ENCODE measurements around the gene AIFM1. TPM values are rescaled to one million over a fixed set of nuclear protein-coding genes. Genes with fewer than 3 reads are reported as not detected.
A peak's percentile ranks its signal among the peaks of the same experiment; 100 is the strongest.

AIFM1 gene
- total RNA-seq, 1 donor from 2014 or later: 29.1 TPM

- Mint-ChIP-seq H3K27ac (ENCODE audit: unreplicated experiment) (no peak overlapping the region), H3K27me3 (ENCODE audit: unreplicated experiment) (peaks cover 3% of the 10 kb centered on the region), H3K9me3 (ENCODE audit: unreplicated experiment) (peaks cover 3% of the 10 kb centered on the region), H3K4me1 (ENCODE audit: low read depth, unreplicated experiment) (peaks cover 3% of the 10 kb centered on the region), H3K4me3 (ENCODE audit: unreplicated experiment) (no peak overlapping the region), H3K36me3 (ENCODE audit: unreplicated experiment) (no peaks in the 10 kb centered on the region)
- DNase-seq: no peak
- TF ChIP-seq CTCF (IDR thresholded peaks at IDR 0.05; ENCODE audit: partially characterized antibody, unreplicated experiment): no peak
Measured at GRCh38 chrX:130176942-130177341, 11.3 kb upstream of the AIFM1 start.

DNA sequence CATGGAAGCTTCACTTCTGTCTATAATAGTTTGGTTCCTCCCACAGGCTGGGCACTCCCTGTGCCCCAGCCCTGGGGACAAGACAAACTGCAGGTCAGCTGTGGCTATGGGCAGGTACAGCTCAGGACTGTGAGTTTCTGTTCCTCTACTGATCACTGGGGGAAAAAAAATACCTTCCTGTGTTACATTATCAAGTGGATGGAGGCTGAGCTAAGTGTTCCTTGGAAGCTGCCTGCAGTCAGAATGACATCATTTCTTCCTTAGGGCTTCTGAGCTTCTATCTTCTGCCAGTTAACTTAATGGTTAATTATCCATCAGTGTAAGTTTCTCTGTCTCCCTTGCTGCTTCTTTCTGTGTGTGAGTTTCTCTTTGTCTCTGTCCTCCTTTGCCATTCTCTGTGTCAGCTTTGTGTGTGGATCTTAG, 10.7 kb upstream of the AIFM1 start:
- H3K27ac Mint-ChIP-seq (ENCODE audit: unreplicated experiment): no peak overlapping the region
- H3K27me3 Mint-ChIP-seq (ENCODE audit: unreplicated experiment): peaks cover 3% of the 10 kb centered on the region
- H3K4me1 Mint-ChIP-seq (ENCODE audit: low read depth, unreplicated experiment): peaks cover 3% of the 10 kb centered on the region
- no peak for DNase-seq
- TF ChIP-seq CTCF (IDR thresholded peaks at IDR 0.05; ENCODE audit: partially characterized antibody, unreplicated experiment): no peak
- no peak overlapping the region for H3K4me3 Mint-ChIP-seq (ENCODE audit: unreplicated experiment)
- peaks cover 3% of the 10 kb centered on the region for H3K9me3 Mint-ChIP-seq (ENCODE audit: unreplicated experiment)
- H3K36me3 Mint-ChIP-seq (ENCODE audit: unreplicated experiment): no peaks in the 10 kb centered on the region

DNA sequence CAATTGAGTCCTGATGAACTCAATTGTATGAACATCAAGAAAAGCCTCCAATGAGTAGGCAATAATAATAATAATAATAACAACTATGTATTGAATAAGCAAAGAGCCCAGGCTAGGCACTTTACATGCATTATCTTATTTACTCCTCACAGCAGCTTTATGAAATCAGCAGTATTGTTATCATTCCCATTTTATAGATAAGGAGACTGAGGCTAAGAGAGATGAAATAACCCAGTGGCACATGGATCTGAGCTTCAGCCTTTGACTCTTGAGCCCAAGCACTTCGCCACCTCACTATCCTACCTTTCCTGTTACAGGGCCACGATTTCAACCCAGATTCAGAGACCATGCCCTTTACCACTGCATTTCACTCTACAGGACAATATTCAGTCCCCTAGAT, 9.3 kb upstream of the AIFM1 start:
- Mint-ChIP-seq H3K9me3 (ENCODE audit: unreplicated experiment) (peaks cover 3% of the 10 kb centered on the region), H3K27ac (ENCODE audit: unreplicated experiment) (no peak overlapping the region), H3K36me3 (ENCODE audit: unreplicated experiment) (no peaks in the 10 kb centered on the region), H3K4me3 (ENCODE audit: unreplicated experiment) (no peak overlapping the region), H3K27me3 (ENCODE audit: unreplicated experiment) (peaks cover 2% of the 10 kb centered on the region), H3K4me1 (ENCODE audit: low read depth, unreplicated experiment) (peaks cover 7% of the 10 kb centered on the region)
- no peak for TF ChIP-seq CTCF (IDR thresholded peaks at IDR 0.05; ENCODE audit: partially characterized antibody, unreplicated experiment)
- DNase-seq: no peak

DNA sequence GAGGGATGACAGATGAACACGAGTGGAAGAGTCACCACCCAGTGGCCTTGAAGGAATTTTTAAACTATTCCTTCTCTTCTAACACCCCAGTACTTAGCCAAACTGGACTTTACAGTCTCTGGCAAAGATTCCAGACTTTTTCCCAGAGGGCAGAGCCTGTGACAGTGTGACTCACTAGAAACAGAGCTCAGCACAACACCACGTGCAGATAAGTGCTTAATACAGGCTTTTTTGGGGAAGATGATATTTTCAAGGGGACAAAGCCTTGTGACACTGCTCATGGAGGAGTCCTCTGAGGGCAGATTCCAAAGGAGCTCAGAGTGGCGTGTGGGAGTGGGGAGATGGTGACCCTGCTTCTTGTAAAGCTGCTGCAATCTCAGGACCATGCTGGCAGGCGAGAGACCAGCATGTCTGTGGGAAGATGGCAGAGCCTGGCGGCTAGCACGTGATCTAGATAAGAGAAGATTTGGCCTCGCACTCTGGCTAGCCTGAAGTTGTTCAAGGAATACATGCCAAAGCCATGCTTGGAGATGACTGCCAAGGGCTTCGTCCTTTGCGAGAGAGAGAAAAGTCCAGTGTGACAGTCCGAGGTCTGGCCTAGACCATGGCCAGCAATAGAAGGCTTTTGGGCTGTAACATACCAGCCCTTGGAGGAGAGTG, 8.5 kb upstream of the AIFM1 start:
- Mint-ChIP-seq H3K9me3 (ENCODE audit: unreplicated experiment) (peaks cover 3% of the 10 kb centered on the region), H3K4me3 (ENCODE audit: unreplicated experiment) (peak overlapping the region; percentile 89)
- no peak for DNase-seq

More for the DNA sequence above, 8.5 kb upstream of the AIFM1 start:
- Mint-ChIP-seq H3K4me1 (ENCODE audit: low read depth, unreplicated experiment) (peaks cover 7% of the 10 kb centered on the region), H3K36me3 (ENCODE audit: unreplicated experiment) (no peaks in the 10 kb centered on the region), H3K27me3 (ENCODE audit: unreplicated experiment) (no peaks in the 10 kb centered on the region), H3K27ac (ENCODE audit: unreplicated experiment) (no peak overlapping the region)
- TF ChIP-seq CTCF (IDR thresholded peaks at IDR 0.05; ENCODE audit: partially characterized antibody, unreplicated experiment): no peak

All from glutamatergic neuron (in vitro differentiated cells).